SK-N-SH (cell line): ENCODE measurements around the gene ACTL7A.

Source experiments
- CHD2 ChIP-seq: fragments of 150-350 bp; IDR thresholded peaks from 2 replicates; pipeline ENCODE4 v1.6.1; 2018; ENCODE audit warnings: low read length; ENCODE audit not compliant: partially characterized antibody
- ELF1 ChIP-seq: IDR thresholded peaks from 2 replicates; pipeline ENCODE4 v1.4.0; 2012
- EP300 ChIP-seq, 2 experiments: IDR thresholded peaks; 2 replicates each; pipeline versions ENCODE4 v1.4.0 to v1.6.1; 2012; ENCODE audit warnings: borderline replicate concordance in 1 of 2, low read depth in 1 of 2, low read length in 1 of 2
- EZH2phosphoT487 ChIP-seq: fragments of 200-600 bp; sonication (generic); IDR thresholded peaks from 2 replicates; pipeline ENCODE4 v1.6.1; 2017; ENCODE audit warnings: low read depth, mixed run types, mild to moderate bottlenecking, antibody characterized with exemption, moderate library complexity, borderline replicate concordance
- FOXJ3 ChIP-seq: sonication (generic); formaldehyde crosslinking; IDR thresholded peaks from 2 replicates; pipeline ENCODE4 v1.5.1; 2020; ENCODE audit warnings: mild to moderate bottlenecking, missing genetic modification reagents
- GABPA ChIP-seq: IDR thresholded peaks from 2 replicates; pipeline ENCODE4 v1.4.0; 2012; ENCODE audit warnings: low read depth, mild to moderate bottlenecking
- JUND ChIP-seq: IDR thresholded peaks from 2 replicates; pipeline ENCODE4 v1.4.0; 2012
- NFIC ChIP-seq: IDR thresholded peaks from 2 replicates; pipeline ENCODE4 v1.4.0; 2012; ENCODE audit warnings: borderline replicate concordance
- RFX5 ChIP-seq: IDR thresholded peaks from 2 replicates; pipeline ENCODE4 v1.6.1; 2012; ENCODE audit warnings: mild to moderate bottlenecking, improper control_type of control experiment, low read length
- TAF1 ChIP-seq: IDR thresholded peaks from 2 replicates; pipeline ENCODE4 v1.6.1; 2012; ENCODE audit warnings: low read depth, mild to moderate bottlenecking, low read length, moderate library complexity, borderline replicate concordance
- ZBTB33 ChIP-seq: IDR thresholded peaks from 2 replicates; pipeline ENCODE4 v1.4.0; 2012; ENCODE audit warnings: low read depth, borderline replicate concordance
- TF ChIP-seq, protein P1 (sequence below): fragments of 200-600 bp; sonication (generic); IDR thresholded peaks from 2 replicates; pipeline ENCODE4 v1.6.1; 2017; ENCODE audit warnings: antibody characterized with exemption, mild to moderate bottlenecking, moderate library complexity

DNA sequence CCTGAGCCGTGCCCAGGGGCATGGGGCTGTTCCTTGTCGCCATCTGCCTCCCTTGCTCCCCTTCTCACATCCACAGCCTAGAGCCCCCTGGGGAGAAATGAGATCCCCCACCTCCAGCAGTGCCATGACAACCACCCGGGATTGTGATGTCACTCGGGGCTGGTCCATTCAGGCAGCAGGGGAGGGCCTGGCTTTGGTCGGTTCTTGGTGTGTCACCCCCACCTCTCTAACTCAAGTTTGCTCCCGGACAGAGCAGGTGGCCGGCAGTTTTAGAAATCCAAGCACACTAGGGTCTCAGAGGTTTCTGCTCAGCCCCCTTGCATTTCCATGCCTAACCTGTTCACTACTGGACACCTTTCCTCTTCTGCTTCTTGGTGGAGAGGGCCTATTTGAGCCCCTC, 6.2 kb upstream of the ACTL7A start, which contains the start of gene ACTL7B:
- TF ChIP-seq, protein P1, sequence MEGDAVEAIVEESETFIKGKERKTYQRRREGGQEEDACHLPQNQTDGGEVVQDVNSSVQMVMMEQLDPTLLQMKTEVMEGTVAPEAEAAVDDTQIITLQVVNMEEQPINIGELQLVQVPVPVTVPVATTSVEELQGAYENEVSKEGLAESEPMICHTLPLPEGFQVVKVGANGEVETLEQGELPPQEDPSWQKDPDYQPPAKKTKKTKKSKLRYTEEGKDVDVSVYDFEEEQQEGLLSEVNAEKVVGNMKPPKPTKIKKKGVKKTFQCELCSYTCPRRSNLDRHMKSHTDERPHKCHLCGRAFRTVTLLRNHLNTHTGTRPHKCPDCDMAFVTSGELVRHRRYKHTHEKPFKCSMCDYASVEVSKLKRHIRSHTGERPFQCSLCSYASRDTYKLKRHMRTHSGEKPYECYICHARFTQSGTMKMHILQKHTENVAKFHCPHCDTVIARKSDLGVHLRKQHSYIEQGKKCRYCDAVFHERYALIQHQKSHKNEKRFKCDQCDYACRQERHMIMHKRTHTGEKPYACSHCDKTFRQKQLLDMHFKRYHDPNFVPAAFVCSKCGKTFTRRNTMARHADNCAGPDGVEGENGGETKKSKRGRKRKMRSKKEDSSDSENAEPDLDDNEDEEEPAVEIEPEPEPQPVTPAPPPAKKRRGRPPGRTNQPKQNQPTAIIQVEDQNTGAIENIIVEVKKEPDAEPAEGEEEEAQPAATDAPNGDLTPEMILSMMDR = no peak
- no peak for TF ChIP-seq ELF1
- TF ChIP-seq ZBTB33 = no peak
- TF ChIP-seq GABPA = no peak
- no peak for TF ChIP-seq JUND
- TF ChIP-seq NFIC = no peak
- no peak for TF ChIP-seq EZH2phosphoT487
- TF ChIP-seq CHD2 = no peak
- no peak for TF ChIP-seq EP300 (IDR thresholded peaks at IDR 0.05; ENCODE audit: borderline replicate concordance in 1 of 2, low read depth in 1 of 2, low read length in 1 of 2)
- no peak for TF ChIP-seq TAF1
- no peak for TF ChIP-seq RFX5
- TF ChIP-seq FOXJ3 (CRISPR knock-in tag) = no peak
